Esophagus muscularis mucosa (tissue), 4 donors: ENCODE results near the gene F12.

Source experiments
- CTCF ChIP-seq, 3 experiments: fragments of 200-600 bp in 2 of 3; fragments of 450-650 bp in 1 of 3; sonication (generic) in 2 of 3; IDR thresholded peaks; one replicate each; pipeline ENCODE4 v1.5.1; 2017 to 2019; ENCODE audit warnings: antibody characterized with exemption in 3 of 3, mild to moderate bottlenecking in 2 of 3, moderate library complexity in 1 of 3
- EP300 ChIP-seq: sonication (generic); formaldehyde crosslinking; IDR thresholded peaks from one replicate; pipeline ENCODE4 v1.6.1; 2017; ENCODE audit warnings: antibody characterized with exemption
- POLR2A ChIP-seq: fragments of 450-650 bp; IDR thresholded peaks from one replicate; pipeline ENCODE4 v1.6.1; 2017; ENCODE audit warnings: antibody characterized with exemption, moderate library complexity, mild to moderate bottlenecking, low read depth
- POLR2AphosphoS5 ChIP-seq, 2 donors: sonication (generic); formaldehyde crosslinking; IDR thresholded peaks; one replicate each; pipeline ENCODE4 v1.6.1; 2017; ENCODE audit warnings: antibody characterized with exemption in 2 of 2

DNA sequence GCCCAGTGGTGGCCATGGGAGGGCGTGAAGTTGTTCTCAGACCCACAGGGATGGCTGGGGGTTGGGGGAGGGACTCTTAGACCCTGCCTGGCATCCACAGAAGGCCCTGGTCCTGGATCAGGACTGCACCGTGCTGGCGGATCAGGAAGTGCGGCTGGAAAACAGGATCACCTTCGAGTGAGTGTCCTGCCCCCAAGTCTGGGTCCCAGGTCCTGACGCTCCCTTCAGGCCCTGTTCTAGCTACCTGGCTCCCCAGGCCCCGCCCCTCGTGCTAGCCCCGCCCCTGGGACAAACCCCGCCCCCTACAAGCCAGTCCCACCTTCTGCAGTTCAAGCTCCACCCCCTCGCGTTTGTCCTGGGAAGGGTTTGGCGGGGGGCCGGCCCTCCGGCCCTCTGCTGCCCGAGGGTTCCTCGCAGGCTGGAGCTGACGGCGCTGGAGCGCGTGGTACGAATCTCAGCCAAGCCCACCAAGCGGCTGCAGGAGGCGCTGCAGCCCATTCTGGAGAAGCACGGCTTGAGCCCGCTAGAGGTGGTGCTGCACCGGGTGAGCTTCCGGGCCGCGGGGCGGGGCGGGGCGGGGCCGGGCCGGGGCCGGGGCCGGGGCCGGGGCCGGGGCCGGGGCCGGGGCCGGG, 38.8 kb downstream of the F12 start:
- TF ChIP-seq CTCF (IDR thresholded peaks at IDR 0.05) = peak; percentile 38 to 63 (median 54)
- TF ChIP-seq POLR2A = no peak
- peak in 1 of 2 donors; percentile 69 for TF ChIP-seq POLR2AphosphoS5 (IDR thresholded peaks at IDR 0.05)
- no peak for TF ChIP-seq EP300
